Neural cell (in vitro differentiated cells): ENCODE results near the gene TEKT5. TPM values are rescaled to one million over a fixed set of nuclear protein-coding genes. Genes with fewer than 3 reads are reported as not detected.

ENCODE experiments used
- H2AFZ ChIP-seq: fragments of 200-600, 300-800 bp; sonication (generic), shearing (Covaris generic); 2 replicates; pipeline ENCODE4 v1.6.0; 2014; ENCODE audit warnings: low read depth, mild to moderate bottlenecking, antibody characterized with exemption, low read length, moderate library complexity
- H3F3A ChIP-seq: fragments of 200-600 bp; shearing (Covaris generic); 2 replicates; pipeline ENCODE4 v1.6.1; 2016; ENCODE audit warnings: mild to moderate bottlenecking, moderate library complexity, mixed read lengths, antibody characterized with exemption, low read length; ENCODE audit not compliant: insufficient read depth, poor library complexity, severe bottlenecking
- H3K27ac ChIP-seq: fragments of 200-600, 300-800 bp; sonication (generic), shearing (Covaris generic); 2 replicates; pipeline ENCODE4 v1.5.1; 2014; ENCODE audit warnings: mild to moderate bottlenecking, low read length, moderate library complexity
- H3K27me3 ChIP-seq: fragments of 300-800, 200-600 bp; sonication (generic), shearing (Covaris generic); 2 replicates; pipeline ENCODE4 v1.6.0; 2014; ENCODE audit warnings: mild to moderate bottlenecking, low read depth, low read length, moderate library complexity; ENCODE audit not compliant: insufficient read depth
- H3K36me3 ChIP-seq: fragments of 300-800, 200-600 bp; sonication (generic), shearing (Covaris generic); 2 replicates; pipeline ENCODE4 v1.5.1; 2014; ENCODE audit warnings: mild to moderate bottlenecking, antibody characterized with exemption, low read length, moderate library complexity; ENCODE audit not compliant: insufficient read depth
- H3K4me2 ChIP-seq: fragments of 300-800, 200-600 bp; sonication (generic), shearing (Covaris generic); 2 replicates; pipeline ENCODE4 v1.6.0; 2014; ENCODE audit warnings: mild to moderate bottlenecking, low read length
- H3K4me3 ChIP-seq: fragments of 300-800, 200-600 bp; sonication (generic), shearing (Covaris generic); 2 replicates; pipeline ENCODE4 v1.5.1; 2014; ENCODE audit warnings: mild to moderate bottlenecking, low read length, moderate library complexity
- H3K79me2 ChIP-seq: fragments of 200-600 bp; shearing (Covaris generic); replicated peaks from 2 replicates; pipeline ENCODE4 v1.6.0; 2014; ENCODE audit warnings: mild to moderate bottlenecking, low read length, moderate library complexity; ENCODE audit not compliant: insufficient read depth
- H3K9ac ChIP-seq: fragments of 300-800, 200-600 bp; sonication (generic), shearing (Covaris generic); 2 replicates; pipeline ENCODE4 v1.6.1; 2016; ENCODE audit warnings: mild to moderate bottlenecking, low read length, mixed read lengths
- H3K9me2 ChIP-seq: fragments of 200-600 bp; shearing (Covaris generic); 2 replicates; pipeline ENCODE4 v1.6.1; 2016; ENCODE audit warnings: mild to moderate bottlenecking, low read length, mixed read lengths; ENCODE audit not compliant: insufficient read depth
- H3K9me3 ChIP-seq: fragments of 200-600, 300-800 bp; sonication (generic), shearing (Covaris generic); 2 replicates; pipeline ENCODE4 v1.6.1; 2016; ENCODE audit warnings: mild to moderate bottlenecking, mixed run types, low read length, moderate library complexity, mixed read lengths
- H4K20me1 ChIP-seq: fragments of 200-600 bp; shearing (Covaris generic); 2 replicates; pipeline ENCODE4 v1.6.1; 2016; ENCODE audit warnings: mild to moderate bottlenecking, mixed run types; ENCODE audit not compliant: insufficient read depth
- EP300 ChIP-seq: fragments of 450-650 bp; conservative IDR thresholded peaks from 2 replicates; pipeline ENCODE4 v1.6.1; 2014; ENCODE audit warnings: antibody characterized with exemption, mild to moderate bottlenecking, moderate library complexity; ENCODE audit not compliant: poor library complexity, severe bottlenecking
- EZH2 ChIP-seq: fragments of 200-600, 300-800 bp; shearing (Covaris generic), sonication (generic); IDR thresholded peaks from 2 replicates; pipeline ENCODE4 v1.6.1; 2014; ENCODE audit warnings: antibody characterized with exemption, low read length, borderline replicate concordance, mild to moderate bottlenecking; ENCODE audit not compliant: insufficient read depth, poor library complexity, severe bottlenecking
- MXI1 ChIP-seq: fragments of 450-650 bp; conservative IDR thresholded peaks from 2 replicates; pipeline ENCODE4 v1.6.1; 2014; ENCODE audit warnings: antibody characterized with exemption, mild to moderate bottlenecking; ENCODE audit not compliant: poor library complexity, severe bottlenecking
- POLR2AphosphoS5 ChIP-seq: IDR thresholded peaks from 2 replicates; pipeline ENCODE4 v1.6.1; 2012
- RAD21 ChIP-seq: fragments of 450-650 bp; conservative IDR thresholded peaks from 2 replicates; pipeline ENCODE4 v1.6.1; 2014; ENCODE audit warnings: antibody characterized with exemption, mild to moderate bottlenecking, moderate library complexity
- SMC3 ChIP-seq: fragments of 450-650 bp; conservative IDR thresholded peaks from 2 replicates; pipeline ENCODE4 v1.6.1; 2014; ENCODE audit warnings: antibody characterized with exemption, mild to moderate bottlenecking, moderate library complexity; ENCODE audit not compliant: poor library complexity
- TAF1 ChIP-seq: IDR thresholded peaks from 2 replicates; pipeline ENCODE4 v1.6.1; 2012; ENCODE audit warnings: low read depth
- polyA plus RNA-seq: library from polyadenylated mRNA; depleted of rRNA; stranded (reverse); fragments of >200 nt; gene quantifications from 2 replicates; pipeline ENCODE4 v1.2.3, GENCODE V29; 2014
- TF ChIP-seq, protein P1 (sequence below): IDR thresholded peaks from 2 replicates; pipeline ENCODE4 v1.6.1; 2012; ENCODE audit warnings: borderline replicate concordance
- TF ChIP-seq, protein P2 (sequence below): fragments of 450-650 bp; IDR thresholded peaks from 2 replicates; pipeline ENCODE4 v1.5.1; 2014; ENCODE audit warnings: antibody characterized with exemption, mild to moderate bottlenecking, moderate library complexity; ENCODE audit not compliant: poor library complexity, severe bottlenecking

The TEKT5 gene
- polyA plus RNA-seq, 1 donor from 2014 or later: not detected

DNA sequence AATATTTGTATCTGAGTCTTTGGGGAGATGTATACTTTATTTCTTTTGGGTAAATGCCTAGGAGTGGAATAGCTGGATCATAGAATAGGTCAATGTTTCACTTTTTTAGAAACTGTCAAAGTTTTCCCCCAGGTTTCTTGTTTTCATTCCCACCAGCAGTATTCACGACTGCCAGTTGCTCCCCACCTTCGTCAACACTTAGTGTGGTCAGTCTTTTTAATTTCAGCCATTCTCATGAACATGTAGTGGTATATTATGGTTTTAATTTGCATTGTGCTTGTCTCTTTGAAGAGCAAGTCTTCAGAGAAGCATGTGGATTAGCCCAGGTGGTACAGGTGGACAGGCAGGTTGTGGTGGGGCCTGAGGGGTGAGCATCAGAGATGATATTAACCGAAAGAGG, 53.8 kb downstream of the TEKT5 start:
- H3K27ac ChIP-seq: no peak overlapping the region
- no peak overlapping the region for H3K4me2 ChIP-seq
- H3K9ac ChIP-seq: no peak overlapping the region
- H3K9me3 ChIP-seq: no peaks in the 10 kb centered on the region
- TF ChIP-seq, protein P1, sequence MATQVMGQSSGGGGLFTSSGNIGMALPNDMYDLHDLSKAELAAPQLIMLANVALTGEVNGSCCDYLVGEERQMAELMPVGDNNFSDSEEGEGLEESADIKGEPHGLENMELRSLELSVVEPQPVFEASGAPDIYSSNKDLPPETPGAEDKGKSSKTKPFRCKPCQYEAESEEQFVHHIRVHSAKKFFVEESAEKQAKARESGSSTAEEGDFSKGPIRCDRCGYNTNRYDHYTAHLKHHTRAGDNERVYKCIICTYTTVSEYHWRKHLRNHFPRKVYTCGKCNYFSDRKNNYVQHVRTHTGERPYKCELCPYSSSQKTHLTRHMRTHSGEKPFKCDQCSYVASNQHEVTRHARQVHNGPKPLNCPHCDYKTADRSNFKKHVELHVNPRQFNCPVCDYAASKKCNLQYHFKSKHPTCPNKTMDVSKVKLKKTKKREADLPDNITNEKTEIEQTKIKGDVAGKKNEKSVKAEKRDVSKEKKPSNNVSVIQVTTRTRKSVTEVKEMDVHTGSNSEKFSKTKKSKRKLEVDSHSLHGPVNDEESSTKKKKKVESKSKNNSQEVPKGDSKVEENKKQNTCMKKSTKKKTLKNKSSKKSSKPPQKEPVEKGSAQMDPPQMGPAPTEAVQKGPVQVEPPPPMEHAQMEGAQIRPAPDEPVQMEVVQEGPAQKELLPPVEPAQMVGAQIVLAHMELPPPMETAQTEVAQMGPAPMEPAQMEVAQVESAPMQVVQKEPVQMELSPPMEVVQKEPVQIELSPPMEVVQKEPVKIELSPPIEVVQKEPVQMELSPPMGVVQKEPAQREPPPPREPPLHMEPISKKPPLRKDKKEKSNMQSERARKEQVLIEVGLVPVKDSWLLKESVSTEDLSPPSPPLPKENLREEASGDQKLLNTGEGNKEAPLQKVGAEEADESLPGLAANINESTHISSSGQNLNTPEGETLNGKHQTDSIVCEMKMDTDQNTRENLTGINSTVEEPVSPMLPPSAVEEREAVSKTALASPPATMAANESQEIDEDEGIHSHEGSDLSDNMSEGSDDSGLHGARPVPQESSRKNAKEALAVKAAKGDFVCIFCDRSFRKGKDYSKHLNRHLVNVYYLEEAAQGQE: no peak
- TF ChIP-seq TAF1: no peak
- TF ChIP-seq SMC3: no peak
- TF ChIP-seq RAD21: no peak
- no peak for TF ChIP-seq MXI1
- TF ChIP-seq EP300: no peak
- TF ChIP-seq EZH2: no peak
- no peak for TF ChIP-seq POLR2AphosphoS5
- TF ChIP-seq, protein P2, sequence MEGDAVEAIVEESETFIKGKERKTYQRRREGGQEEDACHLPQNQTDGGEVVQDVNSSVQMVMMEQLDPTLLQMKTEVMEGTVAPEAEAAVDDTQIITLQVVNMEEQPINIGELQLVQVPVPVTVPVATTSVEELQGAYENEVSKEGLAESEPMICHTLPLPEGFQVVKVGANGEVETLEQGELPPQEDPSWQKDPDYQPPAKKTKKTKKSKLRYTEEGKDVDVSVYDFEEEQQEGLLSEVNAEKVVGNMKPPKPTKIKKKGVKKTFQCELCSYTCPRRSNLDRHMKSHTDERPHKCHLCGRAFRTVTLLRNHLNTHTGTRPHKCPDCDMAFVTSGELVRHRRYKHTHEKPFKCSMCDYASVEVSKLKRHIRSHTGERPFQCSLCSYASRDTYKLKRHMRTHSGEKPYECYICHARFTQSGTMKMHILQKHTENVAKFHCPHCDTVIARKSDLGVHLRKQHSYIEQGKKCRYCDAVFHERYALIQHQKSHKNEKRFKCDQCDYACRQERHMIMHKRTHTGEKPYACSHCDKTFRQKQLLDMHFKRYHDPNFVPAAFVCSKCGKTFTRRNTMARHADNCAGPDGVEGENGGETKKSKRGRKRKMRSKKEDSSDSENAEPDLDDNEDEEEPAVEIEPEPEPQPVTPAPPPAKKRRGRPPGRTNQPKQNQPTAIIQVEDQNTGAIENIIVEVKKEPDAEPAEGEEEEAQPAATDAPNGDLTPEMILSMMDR: no peak
- no peaks in the 10 kb centered on the region for H3K36me3 ChIP-seq
- H3K27me3 ChIP-seq: no peaks in the 10 kb centered on the region
- no peaks in the 10 kb centered on the region for H3F3A ChIP-seq
- no peaks in the 10 kb centered on the region for H3K9me2 ChIP-seq
- no peaks in the 10 kb centered on the region for H3K79me2 ChIP-seq
- H4K20me1 ChIP-seq: no peaks in the 10 kb centered on the region
- H2AFZ ChIP-seq: no peak overlapping the region
- H3K4me3 ChIP-seq: no peak overlapping the region

GRCh38 chr16:10638101-10638500, 56.6 kb downstream of the TEKT5 start:
- Histone ChIP-seq H3K27ac (no peak overlapping the region), H3K9ac (no peak overlapping the region), H4K20me1 (no peaks in the 10 kb centered on the region), H3K27me3 (no peaks in the 10 kb centered on the region), H3K36me3 (no peaks in the 10 kb centered on the region), H2AFZ (no peak overlapping the region), H3K9me2 (no peaks in the 10 kb centered on the region), H3K4me2 (no peak overlapping the region), H3K79me2 (no peaks in the 10 kb centered on the region), H3F3A (no peaks in the 10 kb centered on the region), H3K9me3 (peaks cover 3% of the 10 kb centered on the region), H3K4me3 (no peak overlapping the region)
- no peak for TF ChIP-seq SMC3
- no peak for TF ChIP-seq RAD21
- TF ChIP-seq MXI1: no peak
